Common myeloid progenitor, CD34-positive (primary cell): ENCODE data around the gene MYZAP.

ENCODE experiments used
- CTCF ChIA-PET: fragments of 350-600 bp; sonication (Branson Sonifier 250); formaldehyde crosslinking; loops from one replicate; lab custom pipeline; 2021; ENCODE audit warnings: antibody characterized with exemption; lab: Charles Lee
- POLR2A ChIA-PET: fragments of 350-600 bp; sonication (Branson Sonifier 250); formaldehyde crosslinking; loops from one replicate; lab custom pipeline; 2021; ENCODE audit warnings: antibody characterized with exemption; lab: Charles Lee
- DNase-seq, 3 donors: peaks; one replicate each; pipeline versions ENCODE4 v3.0.0 to v3.0.0-alpha.2; 2013
- H3K27ac ChIP-seq, 2 experiments: 1 replicate in 1 of 2; 2 replicates in 1 of 2; pipeline ENCODE4 v1.7.0; 2013; ENCODE audit warnings: inconsistent platforms in 2 of 2, low read length in 2 of 2, mild to moderate bottlenecking in 2 of 2, low read depth in 1 of 2, moderate library complexity in 1 of 2; ENCODE audit not compliant: severe bottlenecking in 2 of 2, insufficient read depth in 1 of 2, poor library complexity in 1 of 2
- H3K27me3 ChIP-seq, 5 experiments: replicated peaks in 2 of 5; 1 replicate in 3 of 5; 2 replicates in 2 of 5; pipeline versions ENCODE4 v1.6.1 to v1.7.0; 2013; ENCODE audit warnings: low read length in 4 of 5, mild to moderate bottlenecking in 2 of 5, moderate library complexity in 2 of 5, inconsistent platforms in 1 of 5; ENCODE audit not compliant: insufficient read depth in 5 of 5, control insufficient read depth in 4 of 5
- H3K36me3 ChIP-seq, 4 experiments: 1 replicate in 2 of 4; 2 replicates in 2 of 4; pipeline versions ENCODE4 v1.6.1 to v1.7.0; 2013; ENCODE audit warnings: low read length in 3 of 4, control low read depth in 1 of 4, mild to moderate bottlenecking in 1 of 4; ENCODE audit not compliant: control insufficient read depth in 4 of 4, insufficient read depth in 4 of 4
- H3K4me1 ChIP-seq, 4 experiments: 1 replicate in 3 of 4; 2 replicates in 1 of 4; pipeline versions ENCODE4 v1.6.1 to v1.7.1; 2013; ENCODE audit warnings: low read length in 3 of 4, mild to moderate bottlenecking in 3 of 4, control low read depth in 1 of 4, inconsistent platforms in 1 of 4, moderate library complexity in 1 of 4; ENCODE audit not compliant: control insufficient read depth in 4 of 4, insufficient read depth in 4 of 4; ENCODE audit errors: control extremely low read depth in 1 of 4
- H3K4me3 ChIP-seq, 7 experiments: 1 replicate in 4 of 7; 2 replicates in 3 of 7; pipeline versions ENCODE4 v1.5.1 to v1.7.0; 2013; ENCODE audit warnings: mild to moderate bottlenecking in 7 of 7, low read length in 6 of 7, moderate library complexity in 6 of 7, inconsistent platforms in 2 of 7, low read depth in 2 of 7, control low read depth in 1 of 7; ENCODE audit not compliant: insufficient read depth in 4 of 7, control insufficient read depth in 1 of 7; ENCODE audit errors: extremely low read depth in 1 of 7
- H3K9me3 ChIP-seq, 5 experiments: 1 replicate in 4 of 5; 2 replicates in 1 of 5; pipeline versions ENCODE4 v1.6.1 to v1.7.1; 2013; ENCODE audit warnings: low read length in 4 of 5, mild to moderate bottlenecking in 2 of 5, inconsistent platforms in 1 of 5, low read depth in 1 of 5, moderate library complexity in 1 of 5; ENCODE audit not compliant: control insufficient read depth in 4 of 5, insufficient read depth in 2 of 5; ENCODE audit errors: control extremely low read depth in 1 of 5
- WGBS: methylation state at CpG from one replicate; pipeline ENCODE4 v1.1.5; 2013; ENCODE audit not compliant: insufficient coverage; 5-methylcytosine and 5-hydroxymethylcytosine counted together

Gene MYZAP

GRCh38 chr15:57704441-57704840, 112.7 kb downstream of the MYZAP start:
- peaks cover 3 to 6% (median 4%) of the 10 kb centered on the region in 4 experiments for H3K36me3 ChIP-seq
- ChIA-PET POLR2A (no interaction called here), CTCF (no interaction called here)
- WGBS: 100% methylated on average over 2 of the region's 3 CpGs
- no peaks in the 10 kb centered on the region for H3K9me3 ChIP-seq
- H3K27ac ChIP-seq: no peak overlapping the region
- H3K27me3 ChIP-seq: peaks cover 0 to 27% (median 0%) of the 10 kb centered on the region in 5 experiments
- H3K4me3 ChIP-seq: no peak overlapping the region
- peaks cover 12 to 27% (median 14%) of the 10 kb centered on the region in 4 experiments for H3K4me1 ChIP-seq
- DNase-seq: no peak

GRCh38 chr15:57705746-57706404, 114.2 kb downstream of the MYZAP start:
- peaks cover 9 to 16% (median 12%) of the 10 kb centered on the region in 4 experiments for H3K36me3 ChIP-seq
- H3K9me3 ChIP-seq: no peaks in the 10 kb centered on the region
- CTCF ChIA-PET: interaction anchor here (0.6 to 2.3 kb wide), 2 partner anchors 26 to 146 kb away, joined by 3 to 12 read pairs; no protein-coding TSS in a partner anchor
- peaks cover 0 to 18% (median 0%) of the 10 kb centered on the region in 5 experiments for H3K27me3 ChIP-seq
- POLR2A ChIA-PET: no interaction called here
- H3K4me1 ChIP-seq: peaks cover 12 to 27% (median 14%) of the 10 kb centered on the region in 4 experiments
- WGBS: 87% methylated on average over 9 of the region's 12 CpGs
- peak overlapping the region; percentile 88 to 99 (median 98) for H3K4me3 ChIP-seq
- H3K27ac ChIP-seq: peak overlapping the region in 1 of 2 experiments; percentile 89
- DNase-seq: peak in 1 of 3 donors; percentile 5

- 2% methylated on average over 70 of the region's 70 CpGs for WGBS
- H3K4me3 ChIP-seq: peak within 1 kb of the TSS; percentile 88 to 99 (median 98)
- peaks cover 12 to 27% (median 14%) of the 10 kb centered on the region in 4 experiments for H3K4me1 ChIP-seq
- ChIA-PET POLR2A (interaction anchor here (0.7 kb wide), 1 partner anchor 153 kb away, joined by 3 read pairs; no protein-coding TSS in a partner anchor), CTCF (interaction anchor here (0.8 to 2.3 kb wide), 3 partner anchors 26 to 164 kb away, joined by 3 to 12 read pairs (median 6); no protein-coding TSS in a partner anchor)
- H3K27ac ChIP-seq: peak within 1 kb of the TSS; percentile 71 to 89
- peak; percentile 98 to 99 (median 99) for DNase-seq
- H3K36me3 ChIP-seq: peaks cover 9 to 23% (median 18%) of the 10 kb centered on the region in 4 experiments
- no peaks in the 10 kb centered on the region for H3K9me3 ChIP-seq
- peaks cover 0 to 12% (median 0%) of the 10 kb centered on the region in 5 experiments for H3K27me3 ChIP-seq
Observed at GRCh38 chr15:57706405-57707209, 114.9 kb downstream of the MYZAP start, which contains the start of gene POLR2M. Gene POLR2M (plus strand): TSS chr15:57706714. CDS start chr15:57706843, 129 bp downstream.

- Histone ChIP-seq H3K27ac (no peak overlapping the region), H3K9me3 (no peaks in the 10 kb centered on the region), H3K36me3 (peaks cover 21 to 37% (median 29%) of the 10 kb centered on the region in 4 experiments), H3K4me3 (peak overlapping the region in 3 of 7 experiments; percentile 88 to 98 (median 98)), H3K4me1 (peaks cover 12 to 27% (median 14%) of the 10 kb centered on the region in 4 experiments), H3K27me3 (peaks cover 0 to 2% (median 0%) of the 10 kb centered on the region in 5 experiments)
- DNase-seq: no peak
- no CpG with 5 or more reads among the region's 4 CpGs for WGBS
- CTCF ChIA-PET: interaction anchor here (1.0 to 1.7 kb wide), 2 partner anchors 52 to 148 kb away, joined by 3 to 6 read pairs; no protein-coding TSS in a partner anchor
- POLR2A ChIA-PET: no interaction called here
Observed at GRCh38 chr15:57708047-57708446, 116.3 kb downstream of the MYZAP start.

GRCh38 chr15:57718309-57718708, 126.6 kb downstream of the MYZAP start:
- H3K36me3 ChIP-seq: peaks cover 7 to 34% (median 17%) of the 10 kb centered on the region in 4 experiments
- POLR2A ChIA-PET: no interaction called here
- CTCF ChIA-PET: no interaction called here

GRCh38 chr15:57720867-57721266, 129.2 kb downstream of the MYZAP start:
- peaks cover 0 to 5% (median 4%) of the 10 kb centered on the region in 5 experiments for H3K9me3 ChIP-seq
- no peak for DNase-seq
- ChIA-PET POLR2A (no interaction called here), CTCF (interaction anchor here (1.2 to 3.8 kb wide), 4 partner anchors 8 to 12 kb away, joined by 3 to 10 read pairs (median 8); no protein-coding TSS in a partner anchor)
- no peaks in the 10 kb centered on the region for H3K4me1 ChIP-seq
- WGBS: 100% methylated on average over 1 of the region's 3 CpGs
- no peak overlapping the region for H3K4me3 ChIP-seq
- no peaks in the 10 kb centered on the region for H3K27me3 ChIP-seq
- H3K27ac ChIP-seq: no peak overlapping the region
- peaks cover 0 to 21% (median 8%) of the 10 kb centered on the region in 4 experiments for H3K36me3 ChIP-seq

More at GRCh38 chr15:57718309-57718708, 126.6 kb downstream of the MYZAP start:
- Histone ChIP-seq H3K27ac (no peak overlapping the region), H3K27me3 (no peaks in the 10 kb centered on the region), H3K9me3 (no peaks in the 10 kb centered on the region), H3K4me3 (no peak overlapping the region), H3K4me1 (no peaks in the 10 kb centered on the region)
- DNase-seq: no peak
- WGBS: no CpG with 5 or more reads among the region's 2 CpGs
